GM23248 (cell line): ENCODE data around the gene USH1G.

ENCODE experiments used
- EZH2 ChIP-seq: fragments of 200-600 bp; sonication (generic); IDR thresholded peaks from 2 replicates; pipeline ENCODE4 v1.6.1; 2018; ENCODE audit warnings: antibody characterized with exemption, mild to moderate bottlenecking; ENCODE audit not compliant: insufficient read depth, poor library complexity, severe bottlenecking
- EZH2phosphoT487 ChIP-seq: fragments of 200-600 bp; sonication (generic); IDR thresholded peaks from 2 replicates; pipeline ENCODE4 v1.6.1; 2018; ENCODE audit warnings: antibody characterized with exemption, moderate library complexity, mild to moderate bottlenecking, low read depth; ENCODE audit not compliant: insufficient read depth

- TF ChIP-seq EZH2 = no peak
- no peak for TF ChIP-seq EZH2phosphoT487
Measured at GRCh38 chr17:74971842-74972106, 48.7 kb upstream of the USH1G start.
